BJ (cell line): ENCODE data around the gene CCM2. TPM values are rescaled to one million over a fixed set of nuclear protein-coding genes. Genes with fewer than 3 reads are reported as not detected.
"Not testable (repeated sequence)": the region's sequence is repeated elsewhere in the genome, so short reads cannot be mapped to it uniquely, and the experiment has no call there.

Experiments
- CTCF ChIA-PET: fragments of 350-600 bp; formaldehyde crosslinking; extraction: SDS; loops from one replicate; lab custom pipeline; 2021; ENCODE audit warnings: antibody characterized with exemption, inconsistent platforms; lab: Yijun Ruan, JAX
- POLR2A ChIA-PET: fragments of 300-600 bp; sonication (Branson Sonifier 250); formaldehyde crosslinking; extraction: SDS; loops from one replicate; lab custom pipeline; 2021; ENCODE audit warnings: antibody characterized with exemption; lab: Charles Lee
- DNase-seq: peaks from one replicate; pipeline ENCODE4 v3.0.0-alpha.2; 2011; ENCODE audit warnings: low read depth
- H3K27me3 ChIP-seq: 2 replicates; pipeline ENCODE4 v1.6.0; 2011; ENCODE audit warnings: low read length; ENCODE audit not compliant: control insufficient read depth, insufficient read depth
- H3K36me3 ChIP-seq: 2 replicates; pipeline ENCODE4 v1.5.1; 2011; ENCODE audit warnings: low read length; ENCODE audit not compliant: control insufficient read depth, insufficient read depth
- H3K4me3 ChIP-seq: 2 replicates; pipeline ENCODE4 v1.5.1; 2011; ENCODE audit warnings: low read depth, mild to moderate bottlenecking, control low read depth, low read length
- CTCF ChIP-seq: IDR thresholded peaks from 2 replicates; pipeline ENCODE4 v1.5.1; 2011; ENCODE audit warnings: low read depth, mild to moderate bottlenecking, control low read depth, inconsistent platforms, low read length, moderate library complexity; ENCODE audit not compliant: insufficient read depth
- polyA plus RNA-seq: library from polyadenylated mRNA; depleted of rRNA; stranded (reverse); fragments of >200 nt; gene quantifications from 2 replicates; pipeline ENCODE4 v1.2.3, GENCODE V29; 2011

CCM2 gene
- polyA plus RNA-seq, 1 experiment, result 48.2 TPM

GRCh38 chr7:44989132-44989531, 10.9 kb upstream of the CCM2 start:
- ChIA-PET CTCF (interaction anchor here (1.2 to 1.9 kb wide), 3 partner anchors 9 to 15 kb away, joined by 3 to 5 read pairs (median 4); no protein-coding TSS in a partner anchor), POLR2A (interaction anchor here (0.6 kb wide), 1 partner anchor 407 kb away, joined by 3 read pairs; no protein-coding TSS in a partner anchor)
- peaks cover 5% of the 10 kb centered on the region for H3K36me3 ChIP-seq
- no peak for DNase-seq
- TF ChIP-seq CTCF, result no peak
- H3K4me3 ChIP-seq, result no peak overlapping the region
- H3K27me3 ChIP-seq, result no peaks in the 10 kb centered on the region

GRCh38 chr7:44990109-44991023, 9.6 kb upstream of the CCM2 start:
- Histone ChIP-seq H3K36me3 (peaks cover under 1% of the 10 kb centered on the region; the same call in 1 of the 2 replicates), H3K4me3 (no peak overlapping the region), H3K27me3 (no peaks in the 10 kb centered on the region)
- TF ChIP-seq CTCF, result no peak
- CTCF ChIA-PET, result interaction anchor here (0.9 to 1.9 kb wide), 2 partner anchors 11 to 16 kb away, joined by 4 read pairs; no protein-coding TSS in a partner anchor
- DNase-seq, result no peak
- POLR2A ChIA-PET, result interaction anchor here (0.6 kb wide), 1 partner anchor 9 kb away, joined by 6 read pairs; no protein-coding TSS in a partner anchor

- H3K36me3 ChIP-seq, DNase-seq, H3K27me3 ChIP-seq, H3K4me3 ChIP-seq, POLR2A ChIA-PET, CTCF ChIA-PET: not testable (repeated sequence)
Measured at GRCh38 chr7:44992004-44992795, 7.8 kb upstream of the CCM2 start.

- no peak for TF ChIP-seq CTCF
- no peak for DNase-seq
- Histone ChIP-seq H3K27me3 (no peaks in the 10 kb centered on the region), H3K4me3 (no peak overlapping the region), H3K36me3 (no peaks in the 10 kb centered on the region)
- ChIA-PET CTCF (no interaction called here), POLR2A (no interaction called here)
Measured at GRCh38 chr7:44994877-44995554, 5.0 kb upstream of the CCM2 start.
